Activated B cell treated with CpG ODN at 0.5 μM for 24 hours (primary cell): Measurements from ENCODE around the gene KCNC1. TPM values are rescaled to one million over a fixed set of nuclear protein-coding genes. Genes with fewer than 3 reads are reported as not detected.

ENCODE experiments used
- ATAC-seq: fragments of 200-7000 bp; cut with Tn5 transposase; one replicate; pipeline ENCODE4 v1.10.0; 2021; ENCODE audit warnings: low read depth, mild to moderate bottlenecking, moderate library complexity
- CTCF ChIA-PET: fragments of 350-600 bp; sonication (Branson Sonifier 250); formaldehyde crosslinking; loops from one replicate; lab custom pipeline; 2021; ENCODE audit warnings: antibody characterized with exemption; lab: Charles Lee
- POLR2A ChIA-PET: fragments of 350-600 bp; sonication (Branson Sonifier 250); formaldehyde crosslinking; loops from one replicate; lab custom pipeline; 2021; ENCODE audit warnings: antibody characterized with exemption; lab: Charles Lee
- DNase-seq: peaks from one replicate; pipeline ENCODE4 v3.0.0; 2022
- H3K27ac Mint-ChIP-seq: one replicate; pipeline ENCODE4 v1.8.0; 2020; ENCODE audit warnings: mixed read lengths
- H3K27me3 Mint-ChIP-seq: one replicate; pipeline ENCODE4 v1.8.0; 2021; ENCODE audit warnings: mixed read lengths
- H3K36me3 Mint-ChIP-seq: one replicate; pipeline ENCODE4 v1.8.0; 2021; ENCODE audit warnings: low read depth, mixed read lengths
- H3K4me1 Mint-ChIP-seq: one replicate; pipeline ENCODE4 v1.8.0; 2021; ENCODE audit warnings: mixed read lengths
- H3K4me3 Mint-ChIP-seq: one replicate; pipeline ENCODE4 v1.8.0; 2020; ENCODE audit warnings: mild to moderate bottlenecking, mixed read lengths
- H3K9me3 Mint-ChIP-seq: one replicate; pipeline ENCODE4 v1.8.0; 2020; ENCODE audit warnings: mixed read lengths
- CTCF ChIP-seq: fragments of 200-600 bp; IDR thresholded peaks from one replicate; pipeline ENCODE4 v1.8.0; 2022; ENCODE audit warnings: antibody characterized with exemption, mild to moderate bottlenecking
- intact Hi-C: fragments of 100-400 bp; cut with micrococcal nuclease; formaldehyde crosslinking; loops from one replicate; pipeline ENCODE4 v1.15.1; 2024
- total RNA-seq: library from RNA; stranded (reverse); gene quantifications from 2 replicates; pipeline ENCODE4 v1.2.3, GENCODE V29; 2022

Gene KCNC1
- total RNA-seq, 1 donor from 2014 or later, result not detected

GRCh38 chr11:17767914-17768313 is 33.3 kb downstream of the KCNC1 start:
- DNase-seq (no peak), ATAC-seq (no peak)
- no peak for TF ChIP-seq CTCF
- no peak overlapping the region for H3K4me3 Mint-ChIP-seq
- no peaks in the 10 kb centered on the region for H3K36me3 Mint-ChIP-seq
- no peaks in the 10 kb centered on the region for H3K27me3 Mint-ChIP-seq
- no peak overlapping the region for H3K27ac Mint-ChIP-seq
- no peaks in the 10 kb centered on the region for H3K4me1 Mint-ChIP-seq
- ChIA-PET CTCF (no interaction called here), POLR2A (no interaction called here)
- intact Hi-C loops, result no loop called here
- H3K9me3 Mint-ChIP-seq, result no peaks in the 10 kb centered on the region

GRCh38 chr11:17768547-17768946 is 34.0 kb downstream of the KCNC1 start:
- ChIA-PET CTCF (no interaction called here), POLR2A (no interaction called here)
- H3K4me1 Mint-ChIP-seq, result no peaks in the 10 kb centered on the region
- H3K27me3 Mint-ChIP-seq, result no peaks in the 10 kb centered on the region
- intact Hi-C loops, result no loop called here
- TF ChIP-seq CTCF, result no peak
- no peak overlapping the region for H3K4me3 Mint-ChIP-seq
- no peaks in the 10 kb centered on the region for H3K9me3 Mint-ChIP-seq
- ATAC-seq (no peak), DNase-seq (no peak)
- no peaks in the 10 kb centered on the region for H3K36me3 Mint-ChIP-seq
- no peak overlapping the region for H3K27ac Mint-ChIP-seq

- Mint-ChIP-seq H3K9me3 (no peaks in the 10 kb centered on the region), H3K27me3 (no peaks in the 10 kb centered on the region), H3K4me1 (no peaks in the 10 kb centered on the region), H3K27ac (no peak overlapping the region), H3K4me3 (no peak overlapping the region), H3K36me3 (no peaks in the 10 kb centered on the region)
- intact Hi-C loops, result no loop called here
- POLR2A ChIA-PET, result no interaction called here
- CTCF ChIA-PET, result no interaction called here
- DNase-seq (no peak), ATAC-seq (no peak)
- TF ChIP-seq CTCF, result no peak
Measured at GRCh38 chr11:17769218-17769617, 34.6 kb downstream of the KCNC1 start.

- no peak for TF ChIP-seq CTCF
- DNase-seq (no peak), ATAC-seq (no peak)
- no peaks in the 10 kb centered on the region for H3K9me3 Mint-ChIP-seq
- no peak overlapping the region for H3K27ac Mint-ChIP-seq
- ChIA-PET POLR2A (no interaction called here), CTCF (no interaction called here)
- H3K36me3 Mint-ChIP-seq, result no peaks in the 10 kb centered on the region
- no peak overlapping the region for H3K4me3 Mint-ChIP-seq
- intact Hi-C loops, result no loop called here
- no peaks in the 10 kb centered on the region for H3K27me3 Mint-ChIP-seq
- H3K4me1 Mint-ChIP-seq, result no peaks in the 10 kb centered on the region
Measured at GRCh38 chr11:17770048-17770652, 35.6 kb downstream of the KCNC1 start.

GRCh38 chr11:17770917-17771316 is 36.3 kb downstream of the KCNC1 start:
- CTCF ChIA-PET, result no interaction called here
- TF ChIP-seq CTCF, result no peak
- no peaks in the 10 kb centered on the region for H3K9me3 Mint-ChIP-seq

More at GRCh38 chr11:17770917-17771316, 36.3 kb downstream of the KCNC1 start:
- POLR2A ChIA-PET, result no interaction called here
- Mint-ChIP-seq H3K36me3 (no peaks in the 10 kb centered on the region), H3K4me3 (no peak overlapping the region), H3K27me3 (no peaks in the 10 kb centered on the region), H3K4me1 (no peaks in the 10 kb centered on the region), H3K27ac (no peak overlapping the region)
- intact Hi-C loops, result no loop called here
- DNase-seq (no peak), ATAC-seq (no peak)
